H1 (cell line): ENCODE data around the gene TP63. TPM values are rescaled to one million over a fixed set of nuclear protein-coding genes. Genes with fewer than 3 reads are reported as not detected.

Experiments
- CHD7 ChIP-seq: fragments of 300-600 bp; sonication (generic); IDR thresholded peaks from 2 replicates; pipeline ENCODE4 v1.7.1; 2012; ENCODE audit warnings: low read length, moderate library complexity, mild to moderate bottlenecking, inconsistent platforms; ENCODE audit not compliant: insufficient replicate concordance
- RXRA ChIP-seq: IDR thresholded peaks from 2 replicates; pipeline ENCODE4 v1.6.1; 2011; ENCODE audit warnings: low read depth, mild to moderate bottlenecking, low read length, moderate library complexity; ENCODE audit not compliant: insufficient read depth
- SIX5 ChIP-seq: IDR thresholded peaks from 2 replicates; pipeline ENCODE4 v1.6.1; 2011; ENCODE audit warnings: mild to moderate bottlenecking, low read depth, low read length
- polyA plus RNA-seq, 7 experiments: library from polyadenylated mRNA; depleted of rRNA in 3 of 7; stranded (reverse) in 5 of 7; unstranded in 2 of 7; fragments of >200 nt in 5 of 7; fragments of 200-250 nt in 2 of 7; gene quantifications; 1 replicate in 5 of 7; 2 replicates in 1 of 7; 4 replicates in 1 of 7; pipeline versions ENCODE4 v1.2.1 to v1.2.3, GENCODE V29; 2011 to 2013; ENCODE audit warnings: missing spikeins in 2 of 7, mixed read lengths in 2 of 7
- total RNA-seq: library from RNA; stranded (reverse); fragmentation: NEBNext Ultra II Directional; extraction: Animal tissue kit (Norgen Biotek cat#: 25700); gene quantifications from 2 replicates; pipeline ENCODE4 v1.2.1, GENCODE V29; 2021

Gene TP63
- total and polyA plus RNA-seq, 2 of the 8 experiments (the other 6 are each of a cell fraction or from before 2014, with no cell fraction given): not detected

- TF ChIP-seq CHD7: no peak
- no peak for TF ChIP-seq SIX5
- TF ChIP-seq RXRA: no peak
- TF ChIP-seq, all 59 proteins: peak for 0
Measured at GRCh38 chr3:189646853-189647542, 15.8 kb downstream of the TP63 start (continued).
